HepG2 (cell line): ENCODE data around the gene GSDME. TPM values are rescaled to one million over a fixed set of nuclear protein-coding genes. Genes with fewer than 3 reads are reported as not detected.

ENCODE experiments used
- ATAC-seq: fragments of 200-7000 bp; cut with Tn5 transposase; 3 replicates; pipeline ENCODE4 v1.9.1; 2020; ENCODE audit warnings: mild to moderate bottlenecking, moderate library complexity
- BruUV-seq: library from RNA; stranded (reverse); fragments of 400-500 nt; replicated peaks from 2 replicates; lab custom pipeline; 2021; lab: Mats Ljungman, UMichigan
- CTCF ChIA-PET: fragments of 300-600 bp; formaldehyde crosslinking; extraction: SDS; loops from one replicate; lab custom pipeline; 2021; ENCODE audit warnings: low total read pairs, inconsistent platforms, low intra/inter-chr PET ratio; lab: Yijun Ruan, JAX
- POLR2A ChIA-PET: fragments of 350-600 bp; sonication (Branson Sonifier 250); formaldehyde crosslinking; loops from one replicate; lab custom pipeline; 2020; ENCODE audit warnings: antibody characterized with exemption, inconsistent platforms; lab: Yijun Ruan, JAX
- DNase-seq: peaks from one replicate; pipeline ENCODE4 v3.0.0-alpha.2; 2015; ENCODE audit warnings: low spot score
- FAIRE-seq: peaks from 3 replicates; lab custom pipeline; 2011; peaks lifted over from hg19 to GRCh38; lab: Jason Lieb, UNC
- H2AFZ ChIP-seq: one replicate; pipeline ENCODE4 v1.6.1; 2011; ENCODE audit warnings: low read length, inconsistent platforms
- H3K27ac ChIP-seq: fragments of 300-600 bp; 3 replicates; pipeline ENCODE4 v1.8.0; 2011; ENCODE audit warnings: mixed run types, mild to moderate bottlenecking, mixed read lengths, low read length, inconsistent platforms; ENCODE audit not compliant: insufficient read depth; ENCODE audit errors: extremely low read length
- H3K27me3 ChIP-seq, 2 experiments: fragments of 200-600 bp in 1 of 2; 2 replicates in 1 of 2; 3 replicates in 1 of 2; pipeline versions ENCODE4 v1.6.0 to v1.8.0; 2011; ENCODE audit warnings: low read length in 2 of 2, mild to moderate bottlenecking in 2 of 2, moderate library complexity in 2 of 2, inconsistent platforms in 1 of 2; ENCODE audit not compliant: insufficient read depth in 2 of 2, control insufficient read depth in 1 of 2
- H3K36me3 ChIP-seq, 2 experiments: fragments of 200-600 bp in 1 of 2; replicated peaks in 1 of 2; 2 replicates in 1 of 2; 3 replicates in 1 of 2; pipeline versions ENCODE4 v1.5.1 to v1.8.0; 2011; ENCODE audit warnings: low read length in 2 of 2, inconsistent platforms in 1 of 2; ENCODE audit not compliant: insufficient read depth in 2 of 2, control insufficient read depth in 1 of 2
- H3K4me1 ChIP-seq: 2 replicates; pipeline ENCODE4 v1.5.1; 2012; ENCODE audit warnings: low read length, inconsistent platforms; ENCODE audit not compliant: insufficient read depth
- H3K4me2 ChIP-seq: 2 replicates; pipeline ENCODE4 v1.6.0; 2011; ENCODE audit warnings: low read depth, low read length, inconsistent platforms
- H3K4me3 ChIP-seq, 3 experiments: fragments of 200-600 bp in 1 of 3; sonication (generic), shearing (Covaris generic) in 1 of 3; replicated peaks in 1 of 3; 2 replicates each; pipeline ENCODE4 v1.5.1; 2011 to 2016; ENCODE audit warnings: low read length in 3 of 3, inconsistent platforms in 2 of 3, low read depth in 2 of 3, mild to moderate bottlenecking in 2 of 3, control low read depth in 1 of 3, mixed read lengths in 1 of 3; ENCODE audit not compliant: insufficient read depth in 1 of 3
- H3K79me2 ChIP-seq: one replicate; pipeline ENCODE4 v1.6.1; 2011; ENCODE audit warnings: low read length, inconsistent platforms; ENCODE audit not compliant: insufficient read depth
- H3K9ac ChIP-seq: 2 replicates; pipeline ENCODE4 v1.6.0; 2011; ENCODE audit warnings: mild to moderate bottlenecking, low read depth, low read length, inconsistent platforms; ENCODE audit not compliant: insufficient read depth
- H3K9me3 ChIP-seq: 2 replicates; pipeline ENCODE4 v1.5.1; 2012; ENCODE audit warnings: mild to moderate bottlenecking, low read length
- H4K20me1 ChIP-seq: 2 replicates; pipeline ENCODE4 v1.6.0; 2011; ENCODE audit warnings: inconsistent platforms, mild to moderate bottlenecking, low read length, moderate library complexity; ENCODE audit not compliant: insufficient read depth
- BCL3 ChIP-seq: sonication (generic); formaldehyde crosslinking; IDR thresholded peaks from 2 replicates; pipeline ENCODE4 v1.5.1; 2020; ENCODE audit warnings: mild to moderate bottlenecking, missing genetic modification reagents, moderate library complexity
- ETV6 ChIP-seq: sonication (generic); formaldehyde crosslinking; conservative IDR thresholded peaks from 2 replicates; pipeline ENCODE4 v1.4.0; 2020; ENCODE audit warnings: missing genetic modification reagents
- KLF12 ChIP-seq: sonication (generic); formaldehyde crosslinking; IDR thresholded peaks from 2 replicates; pipeline ENCODE4 v1.4.0; 2020; ENCODE audit warnings: missing genetic modification reagents, borderline replicate concordance
- KMT2B ChIP-seq: IDR thresholded peaks from 2 replicates; pipeline ENCODE4 v1.6.1; 2016; ENCODE audit warnings: missing genetic modification reagents, missing compliant biosample characterization
- LCORL ChIP-seq, 2 experiments: fragments of 450-650 bp in 1 of 2; sonication (generic) in 1 of 2; formaldehyde crosslinking in 1 of 2; IDR thresholded peaks; 2 replicates each; pipeline versions ENCODE4 v1.5.0 to v1.6.1; 2017 to 2020; ENCODE audit warnings: antibody characterized with exemption in 1 of 2, missing genetic modification reagents in 1 of 2
- PTBP1 ChIP-seq: fragments of 200-400 bp; formaldehyde crosslinking; IDR thresholded peaks from 2 replicates; pipeline ENCODE4 v1.6.1; 2018; ENCODE audit warnings: low read length, low read depth; ENCODE audit not compliant: poor library complexity, severe bottlenecking
- RNF219 ChIP-seq: sonication (generic); formaldehyde crosslinking; IDR thresholded peaks from 2 replicates; pipeline ENCODE4 v1.5.0; 2020; ENCODE audit warnings: mild to moderate bottlenecking, missing genetic modification reagents
- ZNF580 ChIP-seq: IDR thresholded peaks from 2 replicates; pipeline ENCODE4 v1.6.1; 2016; ENCODE audit warnings: low read depth, borderline replicate concordance
- ZNF646 ChIP-seq: sonication (generic); formaldehyde crosslinking; IDR thresholded peaks from 2 replicates; pipeline ENCODE4 v1.9.0; 2021; ENCODE audit warnings: mild to moderate bottlenecking, missing genetic modification reagents
- ZNF746 ChIP-seq: sonication (generic); formaldehyde crosslinking; IDR thresholded peaks from 2 replicates; pipeline ENCODE4 v1.8.0; 2022; ENCODE audit warnings: mild to moderate bottlenecking, missing genetic modification reagents
- ZNF75D ChIP-seq: sonication (generic); formaldehyde crosslinking; IDR thresholded peaks from 2 replicates; pipeline ENCODE4 v1.8.1; 2023; ENCODE audit warnings: missing genetic modification reagents, mild to moderate bottlenecking, borderline replicate concordance
- WGBS: methylation state at CpG from one replicate; pipeline ENCODE4 v1.1.6; 2017; ENCODE audit warnings: low lambda C conversion rate; 5-methylcytosine and 5-hydroxymethylcytosine counted together
- in situ Hi-C: cut with HindIII; loops from 2 replicates; pipeline ENCODE4 v1.10.0; 2017; ENCODE audit warnings: low pct_unique_long_range_greater_than_20kb; ENCODE audit not compliant: extremely low pct_ligation_motif_present
- intact Hi-C: fragments of 100-400 bp; cut with micrococcal nuclease; formaldehyde crosslinking; loops from one replicate; pipeline ENCODE4 v1.10.0; 2022; ENCODE audit not compliant: unreplicated experiment
- polyA plus RNA-seq, 8 experiments: library from polyadenylated mRNA; depleted of rRNA in 3 of 8; stranded (reverse) in 7 of 8; unstranded in 1 of 8; fragments of >200 nt; fragmentation: Illumina TruSeq in 4 of 8; extraction: Trizol in 4 of 8; gene quantifications; 2 replicates each; pipeline versions ENCODE4 v1.2.1 to v1.2.3, GENCODE V29; 2011 to 2016; ENCODE audit warnings: low read depth in 4 of 8, missing spikeins in 1 of 8, mixed read lengths in 1 of 8; ENCODE audit not compliant: insufficient read depth in 1 of 8
- total RNA-seq, 5 experiments: library from RNA; depleted of rRNA; stranded (reverse); fragments of >200 nt; fragmentation: Illumina TruSeq; extraction: Trizol; gene quantifications; 2 replicates each; pipeline ENCODE4 v1.2.3, GENCODE V29; 2016; ENCODE audit warnings: low read depth in 1 of 5

The GSDME gene
- total and polyA plus RNA-seq, 2 of the 13 experiments (the other 11 are each of a cell fraction or from before 2014, with no cell fraction given) = 19.2 to 28.2 TPM

- TF ChIP-seq KLF12 (CRISPR knock-in tag) = no peak
- no peak for TF ChIP-seq ZNF580 (CRISPR knock-in tag)
- no peak for TF ChIP-seq ZNF746 (CRISPR knock-in tag)
Measured at GRCh38 chr7:24783698-24784097, 26.4 kb upstream of the GSDME start (continued).

GRCh38 chr7:24781106-24781505, 23.8 kb upstream of the GSDME start:
- Histone ChIP-seq H3K27me3 (no peaks in the 10 kb centered on the region), H2AFZ (no peak overlapping the region), H3K4me2 (no peak overlapping the region), H3K36me3 (no peaks in the 10 kb centered on the region; a peak in 1 of 5 replicates), H4K20me1 (no peaks in the 10 kb centered on the region), H3K4me3 (no peak overlapping the region), H3K79me2 (no peaks in the 10 kb centered on the region), H3K9ac (no peak overlapping the region), H3K9me3 (no peaks in the 10 kb centered on the region), H3K4me1 (peaks cover 10% of the 10 kb centered on the region; the same call in 1 of the 2 replicates), H3K27ac (no peak overlapping the region)
- ATAC-seq = no peak
- WGBS = 88% methylated on average over 4 of the region's 4 CpGs
- DNase-seq = no peak
- POLR2A ChIA-PET = no interaction called here
- CTCF ChIA-PET = no interaction called here
- no peak for FAIRE-seq
- BruUV-seq = no TSS peak
- intact Hi-C loops = no loop called here
- in situ Hi-C loops = no loop called here
- TF ChIP-seq ETV6 (no peak), BCL3 (no peak), KMT2B (CRISPR knock-in tag) (no peak), ZNF75D (CRISPR knock-in tag) (no peak), LCORL (IDR thresholded peaks at IDR 0.05) (no peak), LCORL (CRISPR knock-in tag; IDR thresholded peaks at IDR 0.05) (no peak), ZNF646 (CRISPR knock-in tag) (no peak), PTBP1 (no peak), RNF219 (no peak)
